Stimulated activated CD8-positive, alpha-beta memory T cell treated with anti-CD3 and anti-CD28 coated beads, Interleukin-4, amount 100 ng/mL, for 48 hours (primary cell): ENCODE data around the gene SCAMP3.

Experiments used
- DNase-seq: peaks from one replicate; pipeline ENCODE4 v3.0.0-alpha.2; 2020

The SCAMP3 gene

GRCh38 chr1:155285063-155285462 lies 22.9 kb upstream of the SCAMP3 start:
- DNase-seq, result no peak

GRCh38 chr1:155284476-155284875 lies 22.3 kb upstream of the SCAMP3 start:
- DNase-seq, result no peak

DNA sequence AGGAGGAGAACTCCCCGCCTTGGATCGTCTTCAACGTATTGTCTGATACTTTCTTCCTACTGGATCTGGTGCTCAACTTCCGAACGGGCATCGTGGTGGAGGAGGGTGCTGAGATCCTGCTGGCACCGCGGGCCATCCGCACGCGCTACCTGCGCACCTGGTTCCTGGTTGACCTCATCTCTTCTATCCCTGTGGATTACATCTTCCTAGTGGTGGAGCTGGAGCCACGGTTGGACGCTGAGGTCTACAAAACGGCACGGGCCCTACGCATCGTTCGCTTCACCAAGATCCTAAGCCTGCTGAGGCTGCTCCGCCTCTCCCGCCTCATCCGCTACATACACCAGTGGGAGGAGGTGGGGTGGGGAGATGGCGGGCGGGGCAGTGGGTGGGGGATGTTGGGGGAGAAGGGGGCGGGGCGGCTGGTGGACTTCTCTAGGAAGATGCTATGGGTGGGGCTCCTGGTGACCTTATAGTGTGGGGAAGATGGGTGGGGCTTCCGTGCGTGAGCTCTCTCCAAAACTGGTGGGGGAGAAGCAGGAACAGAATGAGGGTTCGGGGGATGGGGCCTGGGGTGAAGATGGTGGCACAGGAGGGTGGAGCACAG lies 20.4 kb upstream of the SCAMP3 start:
- no peak for DNase-seq

- no peak for DNase-seq
These were observed 17.1 kb upstream of the SCAMP3 start for GRCh38 chr1:155279268-155279667.

DNA sequence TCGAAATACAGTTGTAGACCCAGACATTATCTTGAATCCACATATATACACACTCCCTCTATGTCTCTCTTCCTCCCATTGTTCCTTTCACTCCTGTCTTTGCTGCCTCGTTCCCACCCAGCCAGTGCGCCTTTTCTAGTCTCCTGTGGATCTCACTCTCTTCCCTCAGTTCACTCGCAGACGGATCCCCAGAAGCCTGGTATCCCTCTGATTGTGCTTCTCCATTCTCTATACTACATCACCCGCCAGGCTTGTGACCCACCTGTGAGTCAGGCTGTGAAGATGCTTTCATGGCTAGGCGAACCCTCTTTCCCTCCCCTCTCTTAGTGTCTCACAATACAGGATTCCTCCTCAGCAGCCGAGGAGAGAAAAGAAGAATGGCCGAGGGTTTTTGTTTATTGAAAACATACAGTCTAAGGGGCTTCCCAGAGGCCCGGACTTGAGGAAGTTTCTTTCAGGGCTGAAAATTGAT lies 16.6 kb upstream of the SCAMP3 start:
- DNase-seq, result no peak

DNA sequence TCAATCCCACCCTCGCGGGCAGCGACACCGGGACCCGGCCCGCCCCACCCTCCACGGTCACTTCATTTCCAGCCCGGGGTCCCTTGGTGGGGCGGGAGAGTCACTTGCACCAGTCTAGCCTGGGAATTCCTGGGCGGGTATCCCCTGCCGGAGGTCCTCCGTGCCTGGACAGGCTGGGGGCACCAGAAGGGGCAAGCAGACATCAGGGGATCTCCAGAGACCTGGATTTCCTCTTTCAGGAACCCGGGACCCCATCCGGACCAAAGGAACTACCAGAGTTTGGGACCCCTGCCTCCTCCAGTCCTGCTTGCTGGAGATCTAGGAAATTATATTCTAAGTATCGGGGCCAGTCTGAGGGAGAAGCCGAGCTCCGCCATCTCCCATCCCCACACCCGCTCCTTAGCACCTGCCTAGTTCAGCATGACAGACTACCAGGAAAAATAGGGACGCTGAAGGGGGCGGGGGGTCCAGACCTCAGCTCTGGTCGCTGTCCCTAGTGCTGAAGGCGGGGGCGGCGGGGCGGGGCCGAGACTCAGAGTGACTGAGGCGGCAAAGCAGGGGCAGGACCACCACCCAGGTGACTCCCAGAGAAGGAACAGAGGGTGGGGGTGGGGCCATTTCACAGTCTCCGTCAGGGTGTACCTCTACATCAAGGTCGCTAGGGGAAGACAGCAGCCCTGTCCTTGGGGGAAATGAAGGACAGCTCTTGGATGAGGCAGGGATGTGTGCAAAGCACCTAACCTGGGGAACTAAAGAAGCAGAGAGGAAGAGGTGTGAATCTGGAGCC lies 15.9 kb upstream of the SCAMP3 start:
- DNase-seq, result peak; percentile 89

DNA sequence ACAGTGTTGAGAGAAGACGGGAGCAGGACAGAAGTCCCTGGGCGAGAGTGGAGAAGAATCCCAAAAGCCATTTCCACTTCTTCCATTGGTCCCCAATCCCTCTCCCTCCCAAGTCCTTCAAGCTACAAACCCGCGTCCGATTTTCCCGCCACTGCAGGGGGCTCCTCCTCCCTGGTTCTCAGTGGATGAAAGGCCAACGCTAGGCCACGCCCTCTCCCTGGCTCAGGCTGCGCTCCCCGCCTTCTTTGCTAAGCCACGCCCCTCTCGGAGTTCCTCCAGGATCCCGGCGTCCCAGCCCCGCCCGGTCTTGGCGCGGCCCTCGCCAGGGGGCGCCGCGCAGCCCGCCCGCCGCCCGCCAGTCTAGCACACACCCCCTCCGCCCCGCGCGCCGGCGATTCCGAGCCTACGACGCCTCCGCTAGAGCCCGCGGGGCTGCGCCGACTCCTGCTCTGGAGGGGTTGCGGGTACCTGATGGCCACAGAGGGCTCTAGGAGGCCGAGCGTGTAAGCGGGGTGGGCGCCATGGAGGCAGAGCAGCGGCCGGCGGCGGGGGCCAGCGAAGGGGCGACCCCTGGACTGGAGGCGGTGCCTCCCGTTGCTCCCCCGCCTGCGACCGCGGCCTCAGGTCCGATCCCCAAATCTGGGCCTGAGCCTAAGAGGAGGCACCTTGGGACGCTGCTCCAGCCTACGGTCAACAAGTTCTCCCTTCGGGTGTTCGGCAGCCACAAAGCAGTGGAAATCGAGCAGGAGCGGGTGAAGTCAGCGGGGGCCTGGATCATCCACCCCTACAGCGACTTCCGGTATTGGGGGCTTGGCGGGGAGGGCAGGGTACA lies 15.1 kb upstream of the SCAMP3 start, which contains the start of gene HCN3:
TSS of gene HCN3 (plus strand) at position 394 of the 832 bp plus-strand sequence. CDS start at position 522, 128 bp downstream.
- DNase-seq, result peak; percentile 99

GRCh38 chr1:155273343-155274245 lies 11.4 kb upstream of the SCAMP3 start, which contains the start of gene CLK2:
CLK2 (minus strand) TSS chr1:155273504; CDS start chr1:155270977, 2,527 bp downstream.
- DNase-seq, result peak; percentile 98

DNA sequence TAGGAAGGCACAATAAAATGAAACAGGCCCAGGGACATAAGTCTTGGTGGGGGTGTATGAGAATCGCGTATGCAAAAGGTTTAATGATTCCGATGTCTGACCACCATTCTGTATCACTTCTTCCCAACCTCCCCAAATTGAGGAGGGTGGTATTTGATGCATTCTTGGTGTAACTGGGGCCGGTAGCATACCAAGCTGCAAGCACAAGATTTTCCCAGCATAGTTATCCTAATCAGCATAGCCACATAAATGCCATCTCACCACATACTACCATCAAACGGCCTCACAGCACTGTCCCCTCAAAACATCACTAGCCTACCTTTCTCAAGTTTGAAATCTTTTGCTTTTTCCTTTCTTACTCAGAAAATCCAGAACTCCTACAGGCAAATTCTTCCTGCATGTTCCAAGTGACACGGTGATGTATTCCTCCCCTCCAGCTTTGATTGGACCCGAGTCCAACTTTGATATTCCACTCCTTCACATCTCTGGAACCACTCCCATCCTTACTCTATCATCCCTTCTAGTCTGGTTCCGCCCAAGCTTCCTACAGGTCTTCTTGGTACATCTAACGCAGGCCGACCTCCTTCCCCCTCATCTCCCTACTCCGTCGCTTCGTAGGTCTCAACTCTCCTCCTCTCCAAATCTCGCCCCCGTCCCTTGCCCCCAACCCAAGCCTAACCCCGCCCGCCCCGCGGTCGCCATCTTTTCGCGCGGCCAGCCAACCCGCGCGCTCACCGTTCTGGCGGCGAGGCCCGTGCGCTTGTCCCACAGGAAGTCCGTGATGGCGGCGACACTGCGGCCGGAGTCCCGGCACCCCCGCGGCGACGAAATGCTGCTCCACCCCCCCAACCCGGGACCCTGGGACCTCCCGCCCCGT lies 10.5 kb upstream of the SCAMP3 start:
- peak; percentile 80 for DNase-seq

- no peak for DNase-seq
These were observed 7.2 kb upstream of the SCAMP3 start for GRCh38 chr1:155269381-155269780.

GRCh38 chr1:155268630-155269029 lies 6.5 kb upstream of the SCAMP3 start:
- DNase-seq, result no peak

GRCh38 chr1:155267373-155267772 lies 5.2 kb upstream of the SCAMP3 start:
- DNase-seq, result no peak

- no peak for DNase-seq
These were observed 4.4 kb upstream of the SCAMP3 start for GRCh38 chr1:155266553-155266952.

GRCh38 chr1:155263067-155263466 lies 907 bp upstream of the SCAMP3 start:
- DNase-seq, result no peak

DNA sequence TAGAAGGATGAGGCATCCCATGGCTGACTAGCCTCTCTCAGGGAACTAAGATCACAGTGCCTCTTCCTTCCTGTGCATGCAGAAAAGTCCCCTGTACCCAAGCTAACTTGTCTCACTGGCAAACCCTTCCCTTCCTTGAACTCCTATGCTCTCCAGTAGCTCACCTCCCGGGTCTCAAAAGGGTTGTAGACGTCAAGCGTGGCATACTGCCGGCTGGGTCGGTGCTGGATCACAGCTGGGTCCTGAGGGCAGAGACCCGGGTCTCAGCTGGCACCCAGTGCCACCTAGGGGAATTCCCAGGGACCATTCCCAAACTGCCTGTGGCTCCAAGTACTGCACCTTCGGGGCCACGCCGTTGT lies 688 bp downstream of the SCAMP3 start:
- DNase-seq, result no peak

GRCh38 chr1:155260276-155260675 lies 1.9 kb downstream of the SCAMP3 start:
- no peak for DNase-seq

DNA sequence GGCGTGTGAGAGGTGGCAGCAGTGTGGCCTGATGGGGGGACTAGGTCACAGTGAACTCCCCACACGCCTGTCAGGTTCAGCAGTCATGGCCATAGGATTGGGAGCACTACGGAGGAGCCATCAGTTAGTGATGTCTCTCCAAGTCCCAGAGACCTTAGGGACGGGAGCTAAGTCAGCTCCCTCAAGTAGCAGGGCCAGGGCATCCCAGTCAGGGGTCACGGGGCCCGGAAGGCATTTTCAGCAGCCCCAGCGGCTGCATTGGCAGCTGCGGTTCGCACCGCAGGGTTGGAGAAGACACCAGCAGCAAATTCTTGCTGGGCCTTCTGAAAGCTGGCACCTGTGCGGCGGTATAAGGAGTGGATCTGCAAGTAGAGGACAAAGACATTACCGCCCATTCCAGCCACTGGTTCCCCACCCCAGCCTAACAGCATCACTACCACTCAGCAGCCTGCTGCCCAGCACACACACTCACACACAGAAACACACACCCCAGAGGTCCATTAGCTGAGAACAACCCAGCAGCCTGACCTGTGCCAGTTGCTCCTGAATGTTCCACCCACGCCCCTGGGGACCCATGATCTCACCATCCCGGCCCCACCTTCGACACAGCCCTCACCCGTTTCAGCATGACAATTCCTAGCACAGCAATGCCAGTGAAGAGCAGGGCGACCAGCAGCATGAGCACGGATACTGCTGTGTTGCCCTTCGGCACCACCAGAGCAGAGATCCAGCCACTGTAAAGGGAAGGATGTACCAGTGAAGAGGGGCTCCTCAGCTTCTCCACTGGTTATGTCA lies 5.9 kb downstream of the SCAMP3 start:
- no peak for DNase-seq

- peak; percentile 88 for DNase-seq
These were observed 6.7 kb downstream of the SCAMP3 start, which contains the start of gene ENTREP3 for GRCh38 chr1:155255243-155256007. ENTREP3 (minus strand) TSS chr1:155255483; CDS start chr1:155254877, 606 bp downstream.

DNA sequence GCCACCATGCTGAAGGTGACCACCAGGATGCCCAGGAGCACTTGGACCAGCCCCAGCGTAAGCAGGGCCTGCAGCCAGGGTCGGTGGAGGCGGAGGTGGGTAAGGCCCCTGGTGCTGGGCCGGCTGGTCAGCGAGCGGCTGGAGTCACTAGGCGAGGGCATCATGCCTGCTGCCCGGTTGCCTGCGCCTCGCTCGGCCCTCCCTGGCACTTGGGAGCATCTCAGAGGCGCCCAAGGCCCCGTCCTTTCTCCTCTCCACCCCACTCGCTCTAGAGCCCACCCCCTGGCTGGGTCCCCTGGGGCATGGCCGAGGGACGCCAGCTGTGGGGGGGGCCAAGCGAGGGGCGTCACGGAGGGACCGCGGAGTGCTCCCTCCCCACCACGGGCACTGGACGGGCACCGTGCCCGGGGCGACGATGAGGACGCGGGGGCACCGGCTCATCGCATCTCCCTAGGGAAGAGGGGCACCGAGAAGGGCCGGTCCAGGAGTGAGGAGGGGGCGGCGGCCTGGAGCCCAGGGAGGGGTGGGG lies 7.4 kb downstream of the SCAMP3 start:
- DNase-seq, result no peak
